ENCODE results near the gene SBSN.
"Not testable (repeated sequence)": the region's sequence is repeated elsewhere in the genome, so short reads cannot be mapped to it uniquely, and the experiment has no call there.

Gene SBSN

DNA sequence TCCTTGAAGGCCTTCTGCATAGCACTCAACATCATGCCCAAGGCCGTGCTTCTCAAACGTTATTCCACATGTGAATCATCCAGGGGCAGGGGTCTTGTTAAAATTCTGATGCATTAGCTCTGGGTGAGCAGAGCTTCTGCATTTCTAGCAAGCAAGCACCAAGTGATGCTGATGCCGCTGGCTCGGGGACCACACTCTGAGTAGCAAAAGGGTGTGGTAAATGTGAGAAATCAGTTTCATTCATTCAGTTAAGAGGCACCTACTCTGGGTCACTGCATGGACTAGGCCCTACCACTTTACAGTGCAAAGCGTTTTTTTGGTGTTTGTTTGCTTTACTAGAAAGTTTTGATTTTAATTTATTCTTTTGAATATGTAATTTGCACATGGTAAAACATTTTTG is 45.0 kb downstream of the SBSN start:
- H3K27me3 ChIP-seq (ENCODE audit: insufficient read depth, low read length), result 0 out of 2 replicates have a peak, but pooled peaks cover 2% of the 10 kb centered on the region
- H3K9ac ChIP-seq (ENCODE audit: low read depth, low read length), result no peak overlapping the region
- no peaks in the 10 kb centered on the region for H3K9me3 ChIP-seq (ENCODE audit: insufficient read depth, low read depth, low read length)
- 83% methylated on average over 4 of the region's 5 CpGs for WGBS
- no peaks in the 10 kb centered on the region for H3K4me1 ChIP-seq (ENCODE audit: insufficient read depth, low read length)
- H3K4me3 ChIP-seq (ENCODE audit: low read length), result no peak overlapping the region
- no peaks in the 10 kb centered on the region for H3K36me3 ChIP-seq (ENCODE audit: insufficient read depth, low read length)
- H3K27ac ChIP-seq (ENCODE audit: low read depth, low read length), result no peak overlapping the region

- Histone ChIP-seq H3K9ac (ENCODE audit: low read depth, low read length) (no peak overlapping the region), H3K9me3 (ENCODE audit: insufficient read depth, low read depth, low read length) (no peaks in the 10 kb centered on the region), H3K36me3 (ENCODE audit: insufficient read depth, low read length) (no peaks in the 10 kb centered on the region), H3K27me3 (ENCODE audit: insufficient read depth, low read length) (no peaks in the 10 kb centered on the region), H3K27ac (ENCODE audit: low read depth, low read length) (no peak overlapping the region), H3K4me1 (ENCODE audit: insufficient read depth, low read length) (no peaks in the 10 kb centered on the region), H3K4me3 (ENCODE audit: low read length) (no peak overlapping the region)
- WGBS, result 93% methylated on average over 20 of the region's 21 CpGs
Measured at GRCh38 chr19:35478794-35479677, 49.1 kb downstream of the SBSN start.

- Histone ChIP-seq H3K27ac (ENCODE audit: low read depth, low read length) (no peak overlapping the region), H3K36me3 (ENCODE audit: insufficient read depth, low read length) (no peaks in the 10 kb centered on the region), H3K9me3 (ENCODE audit: insufficient read depth, low read depth, low read length) (no peaks in the 10 kb centered on the region), H3K9ac (ENCODE audit: low read depth, low read length) (no peak overlapping the region), H3K4me1 (ENCODE audit: insufficient read depth, low read length) (peaks cover 6% of the 10 kb centered on the region; the same call in 1 of the 2 replicates), H3K27me3 (ENCODE audit: insufficient read depth, low read length) (no peaks in the 10 kb centered on the region), H3K4me3 (ENCODE audit: low read length) (no peak overlapping the region)
- 73% methylated on average over 4 of the region's 4 CpGs for WGBS
Measured at GRCh38 chr19:35476149-35476548, 52.0 kb downstream of the SBSN start.

- H3K27me3 ChIP-seq (ENCODE audit: insufficient read depth, low read length); H3K9ac ChIP-seq (ENCODE audit: low read depth, low read length); H3K27ac ChIP-seq (ENCODE audit: low read depth, low read length); H3K9me3 ChIP-seq (ENCODE audit: insufficient read depth, low read depth, low read length); H3K4me3 ChIP-seq (ENCODE audit: low read length); H3K36me3 ChIP-seq (ENCODE audit: insufficient read depth, low read length): not testable (repeated sequence)
- peaks cover 12% of the 10 kb centered on the region; the same call in 1 of the 2 replicates for H3K4me1 ChIP-seq (ENCODE audit: insufficient read depth, low read length)
- 93% methylated on average over 7 of the region's 7 CpGs for WGBS
Measured at GRCh38 chr19:35474594-35474993, 53.5 kb downstream of the SBSN start.

- Histone ChIP-seq H3K4me3 (ENCODE audit: low read length) (no peak overlapping the region), H3K9ac (ENCODE audit: low read depth, low read length) (no peak overlapping the region)
- 96% methylated on average over 14 of the region's 14 CpGs for WGBS
Measured at GRCh38 chr19:35474104-35474503, 54.0 kb downstream of the SBSN start.

More at GRCh38 chr19:35474104-35474503, 54.0 kb downstream of the SBSN start:
- Histone ChIP-seq H3K27me3 (ENCODE audit: insufficient read depth, low read length) (no peaks in the 10 kb centered on the region), H3K4me1 (ENCODE audit: insufficient read depth, low read length) (peaks cover 12% of the 10 kb centered on the region; the same call in 1 of the 2 replicates), H3K36me3 (ENCODE audit: insufficient read depth, low read length) (no peaks in the 10 kb centered on the region), H3K27ac (ENCODE audit: low read depth, low read length) (no peak overlapping the region), H3K9me3 (ENCODE audit: insufficient read depth, low read depth, low read length) (no peaks in the 10 kb centered on the region)
